ENCODE results near the gene LRMDA.

- TF ChIP-seq CTCF (IDR thresholded peaks at IDR 0.05) = no peak
- TF ChIP-seq POLR2A (IDR thresholded peaks at IDR 0.05) = no peak
These were observed 39.2 kb upstream of the LRMDA start for GRCh38 chr10:75392271-75392670.
